OCI-LY7 (cell line): ENCODE measurements around the gene PRADC1. TPM values are rescaled to one million over a fixed set of nuclear protein-coding genes. Genes with fewer than 3 reads are reported as not detected.
"Not testable (repeated sequence)": the region's sequence is repeated elsewhere in the genome, so short reads cannot be mapped to it uniquely, and the experiment has no call there.

ENCODE experiments used
- BruUV-seq: library from RNA; stranded (reverse); fragments of 400-500 nt; replicated peaks from 2 replicates; lab custom pipeline; 2021; lab: Mats Ljungman, UMichigan
- CTCF ChIA-PET: fragments of 300-600 bp; sonication (Branson Sonifier 250); formaldehyde crosslinking; loops from one replicate; lab custom pipeline; 2022; ENCODE audit warnings: antibody characterized with exemption; ENCODE audit not compliant: unreplicated experiment; lab: Charles Lee
- POLR2A ChIA-PET: fragments of 300-600 bp; sonication (Branson Sonifier 250); formaldehyde crosslinking; loops from one replicate; lab custom pipeline; 2022; ENCODE audit warnings: antibody characterized with exemption; lab: Charles Lee
- DNase-seq: peaks from one replicate; pipeline ENCODE4 v3.0.0-alpha.2; 2015; ENCODE audit warnings: low spot score
- H2AFZ ChIP-seq: fragments of 200-600 bp; sonication (generic), shearing (Covaris generic); 2 replicates; pipeline ENCODE4 v1.6.1; 2014; ENCODE audit warnings: mild to moderate bottlenecking, antibody characterized with exemption, low read length, moderate library complexity
- H3K27ac ChIP-seq: fragments of 200-600 bp; sonication (generic); 2 replicates; pipeline ENCODE4 v1.5.1; 2014; ENCODE audit warnings: mixed run types, low read depth, mild to moderate bottlenecking, moderate library complexity, low read length, inconsistent platforms; ENCODE audit not compliant: poor library complexity, severe bottlenecking
- H3K36me3 ChIP-seq: fragments of 200-600 bp; sonication (generic); 2 replicates; pipeline ENCODE4 v1.6.1; 2014; ENCODE audit warnings: mild to moderate bottlenecking, antibody characterized with exemption, low read length, moderate library complexity, mixed read lengths; ENCODE audit not compliant: insufficient read depth
- H3K4me1 ChIP-seq: fragments of 200-600 bp; sonication (generic); 2 replicates; pipeline ENCODE4 v1.5.1; 2014; ENCODE audit warnings: mild to moderate bottlenecking, low read length; ENCODE audit not compliant: insufficient read depth, poor library complexity, severe bottlenecking
- H3K4me2 ChIP-seq: fragments of 200-600 bp; sonication (generic); 2 replicates; pipeline ENCODE4 v1.6.1; 2014; ENCODE audit warnings: mild to moderate bottlenecking, low read length
- H3K4me3 ChIP-seq: fragments of 200-600 bp; sonication (generic); 2 replicates; pipeline ENCODE4 v1.5.1; 2014; ENCODE audit warnings: mild to moderate bottlenecking, low read depth, low read length; ENCODE audit not compliant: poor library complexity, severe bottlenecking
- H3K79me2 ChIP-seq: fragments of 200-600 bp; sonication (generic); 2 replicates; pipeline ENCODE4 v1.6.1; 2016; ENCODE audit warnings: low read depth, mild to moderate bottlenecking, low read length, moderate library complexity, mixed read lengths; ENCODE audit not compliant: insufficient read depth
- H3K9me2 ChIP-seq: fragments of 200-600 bp; sonication (generic); 2 replicates; pipeline ENCODE4 v1.6.1; 2016; ENCODE audit warnings: mild to moderate bottlenecking, low read length, mixed read lengths; ENCODE audit not compliant: insufficient read depth
- H3K9me3 ChIP-seq: fragments of 200-600 bp; sonication (generic); 2 replicates; pipeline ENCODE4 v1.6.1; 2014; ENCODE audit warnings: mild to moderate bottlenecking, mixed run types, low read length, mixed read lengths
- H4K20me1 ChIP-seq: fragments of 200-600 bp; sonication (generic); 2 replicates; pipeline ENCODE4 v1.6.1; 2014; ENCODE audit warnings: mild to moderate bottlenecking, antibody characterized with exemption, low read length, moderate library complexity, mixed read lengths; ENCODE audit not compliant: insufficient read depth
- EZH2phosphoT487 ChIP-seq: fragments of 200-600 bp; sonication (generic); IDR thresholded peaks from 2 replicates; pipeline ENCODE4 v1.6.1; 2018; ENCODE audit warnings: low read depth, borderline replicate concordance, mild to moderate bottlenecking, mixed run types, antibody characterized with exemption, low read length, moderate library complexity, mixed read lengths
- intact Hi-C: fragments of 100-400 bp; cut with micrococcal nuclease; formaldehyde crosslinking; loops from one replicate; pipeline ENCODE4 v1.10.0; 2022; ENCODE audit not compliant: unreplicated experiment
- total RNA-seq, 2 experiments: library from RNA; depleted of rRNA in 1 of 2; stranded (reverse); fragments of >200 nt in 1 of 2; shearing (Covaris generic) in 1 of 2; gene quantifications; 2 replicates each; pipeline ENCODE4 v1.2.3, GENCODE V29; 2014 to 2022
- TF ChIP-seq, protein P1 (sequence below): fragments of 200-600 bp; sonication (generic); conservative IDR thresholded peaks from 2 replicates; pipeline ENCODE4 v1.5.1; 2014; ENCODE audit warnings: mild to moderate bottlenecking, antibody characterized with exemption, low read length, moderate library complexity, mixed read lengths

PRADC1 gene
- total RNA-seq, 2 experiments from 2014 or later: 23.0 to 25.9 TPM

DNA sequence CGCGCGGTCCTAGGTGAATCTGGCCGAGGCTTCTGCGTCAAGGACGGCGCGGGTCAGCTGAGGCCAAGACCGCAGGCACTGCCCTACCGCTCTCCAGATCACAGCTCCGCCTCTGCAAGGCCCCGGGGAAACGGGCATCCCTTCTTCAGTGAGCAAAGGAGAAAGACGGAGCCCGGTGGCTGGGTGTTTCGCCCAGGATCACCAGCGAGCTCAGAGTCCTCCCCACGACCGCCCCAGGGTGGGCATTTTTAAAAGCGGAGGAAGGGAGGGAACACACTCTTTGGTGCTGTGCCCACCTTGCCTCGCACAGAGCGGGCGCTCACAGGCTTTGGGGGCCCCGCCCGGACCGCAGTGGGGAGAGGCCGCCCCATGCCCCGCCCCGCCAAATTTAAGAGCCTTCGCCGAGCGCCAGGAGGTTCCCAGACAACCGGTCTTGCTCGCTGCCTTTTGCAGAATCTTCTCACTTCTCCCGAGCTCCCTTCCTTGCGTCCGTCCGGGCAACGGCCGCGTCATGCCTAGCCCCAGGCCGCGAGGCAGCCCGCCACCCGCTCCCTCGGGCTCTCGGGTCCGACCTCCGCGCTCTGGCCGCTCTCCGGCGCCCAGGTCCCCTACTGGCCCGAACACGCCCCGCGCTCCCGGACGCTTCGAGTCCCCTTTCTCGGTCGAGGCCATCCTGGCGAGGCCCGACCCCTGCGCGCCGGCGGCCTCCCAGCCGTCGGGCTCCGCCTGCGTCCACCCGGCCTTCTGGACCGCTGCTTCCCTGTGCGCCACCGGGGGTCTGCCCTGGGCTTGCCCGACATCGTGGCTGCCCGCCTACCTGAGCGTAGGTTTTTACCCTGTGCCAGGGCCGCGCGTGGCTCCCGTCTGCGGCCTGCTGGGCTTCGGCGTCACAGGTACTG, 30.6 kb downstream of the PRADC1 start, which contains the start of gene NOTO:
Gene NOTO, plus strand, starts transcription at position 419 of the 899 bp plus-strand sequence. Its CDS starts 93 bp downstream, at position 512.
- BruUV-seq: no TSS peak
- intact Hi-C loops: no loop called here
- Histone ChIP-seq H4K20me1 (no peaks in the 10 kb centered on the region), H3K4me2 (no peak within 1 kb of the TSS), H2AFZ (no peak within 1 kb of the TSS), H3K4me1 (no peaks in the 10 kb centered on the region), H3K79me2 (no peaks in the 10 kb centered on the region), H3K36me3 (no peaks in the 10 kb centered on the region), H3K27ac (no peak within 1 kb of the TSS), H3K9me3 (no peaks in the 10 kb centered on the region), H3K9me2 (no peaks in the 10 kb centered on the region), H3K4me3 (no peak within 1 kb of the TSS)
- no peak for DNase-seq
- no peak for TF ChIP-seq EZH2phosphoT487
- TF ChIP-seq, protein P1, sequence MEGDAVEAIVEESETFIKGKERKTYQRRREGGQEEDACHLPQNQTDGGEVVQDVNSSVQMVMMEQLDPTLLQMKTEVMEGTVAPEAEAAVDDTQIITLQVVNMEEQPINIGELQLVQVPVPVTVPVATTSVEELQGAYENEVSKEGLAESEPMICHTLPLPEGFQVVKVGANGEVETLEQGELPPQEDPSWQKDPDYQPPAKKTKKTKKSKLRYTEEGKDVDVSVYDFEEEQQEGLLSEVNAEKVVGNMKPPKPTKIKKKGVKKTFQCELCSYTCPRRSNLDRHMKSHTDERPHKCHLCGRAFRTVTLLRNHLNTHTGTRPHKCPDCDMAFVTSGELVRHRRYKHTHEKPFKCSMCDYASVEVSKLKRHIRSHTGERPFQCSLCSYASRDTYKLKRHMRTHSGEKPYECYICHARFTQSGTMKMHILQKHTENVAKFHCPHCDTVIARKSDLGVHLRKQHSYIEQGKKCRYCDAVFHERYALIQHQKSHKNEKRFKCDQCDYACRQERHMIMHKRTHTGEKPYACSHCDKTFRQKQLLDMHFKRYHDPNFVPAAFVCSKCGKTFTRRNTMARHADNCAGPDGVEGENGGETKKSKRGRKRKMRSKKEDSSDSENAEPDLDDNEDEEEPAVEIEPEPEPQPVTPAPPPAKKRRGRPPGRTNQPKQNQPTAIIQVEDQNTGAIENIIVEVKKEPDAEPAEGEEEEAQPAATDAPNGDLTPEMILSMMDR: no peak
- POLR2A ChIA-PET: no interaction called here
- CTCF ChIA-PET: no interaction called here

DNA sequence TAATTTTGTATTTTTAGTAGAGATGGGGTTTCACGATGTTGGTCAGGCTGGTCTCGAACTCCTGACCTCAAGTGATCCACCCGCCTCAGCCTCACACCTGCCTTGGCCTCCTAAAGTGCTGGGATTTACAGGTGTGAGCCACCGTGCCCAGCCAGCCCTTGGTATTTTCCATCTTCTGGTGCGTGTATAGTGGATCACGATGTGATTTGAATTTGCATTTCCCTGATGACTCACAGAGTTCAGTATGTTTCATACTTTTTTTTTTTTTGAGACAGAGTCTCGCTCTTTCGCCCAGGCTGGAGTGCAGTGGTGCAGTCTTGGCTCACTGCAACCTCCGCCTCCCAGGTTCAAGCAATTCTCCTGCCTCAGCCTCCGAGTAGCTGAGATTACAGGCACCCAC, 32.8 kb downstream of the PRADC1 start:
- H3K9me3 ChIP-seq, H3K79me2 ChIP-seq, H3K4me1 ChIP-seq, H3K4me2 ChIP-seq, H2AFZ ChIP-seq, H3K27ac ChIP-seq, H4K20me1 ChIP-seq, H3K9me2 ChIP-seq, intact Hi-C loops, H3K4me3 ChIP-seq, POLR2A ChIA-PET, BruUV-seq, DNase-seq, CTCF ChIA-PET, H3K36me3 ChIP-seq: not testable (repeated sequence)

DNA sequence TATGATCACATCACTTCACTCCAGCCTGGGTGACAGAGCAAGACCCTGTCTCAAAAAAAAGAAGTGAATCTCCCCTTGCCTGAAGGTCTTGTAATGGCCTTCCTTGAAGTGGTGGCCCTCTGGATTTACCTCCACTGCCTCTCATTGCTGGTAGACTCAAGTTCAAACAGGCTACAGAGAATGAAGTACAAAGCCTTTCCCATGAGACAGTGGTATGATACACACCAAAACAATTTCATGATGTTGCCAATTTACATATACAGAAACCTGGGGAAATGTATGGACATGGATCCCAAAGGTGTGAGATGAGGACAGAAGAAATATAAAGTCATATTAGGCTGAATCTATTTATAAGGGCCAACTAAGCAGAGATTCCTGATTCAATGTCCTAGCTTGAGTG, 35.5 kb downstream of the PRADC1 start:
- Histone ChIP-seq H3K4me3 (no peak overlapping the region), H2AFZ (no peak overlapping the region), H3K9me3 (no peaks in the 10 kb centered on the region), H3K4me2 (no peak overlapping the region), H3K4me1 (no peaks in the 10 kb centered on the region), H3K79me2 (no peaks in the 10 kb centered on the region), H3K9me2 (no peaks in the 10 kb centered on the region), H3K36me3 (no peaks in the 10 kb centered on the region), H3K27ac (no peak overlapping the region), H4K20me1 (no peaks in the 10 kb centered on the region)
- DNase-seq: no peak
- TF ChIP-seq, protein P1: no peak
- TF ChIP-seq EZH2phosphoT487: no peak
- ChIA-PET CTCF (no interaction called here), POLR2A (no interaction called here)
- intact Hi-C loops: no loop called here
- BruUV-seq: no TSS peak
